Sigmoid colon (tissue), 7 donors: ENCODE data around the gene DIAPH1. TPM values are rescaled to one million over a fixed set of nuclear protein-coding genes. Genes with fewer than 3 reads are reported as not detected.

Experiments used
- DNase-seq: peaks from one replicate; pipeline ENCODE4 v3.0.0-alpha.2; 2019
- H3K27ac ChIP-seq, 4 donors: fragments of 200-600 bp; sonication (generic); one replicate each; pipeline ENCODE4 v1.5.1; 2016 to 2019; ENCODE audit warnings: mild to moderate bottlenecking in 1 of 4
- H3K27me3 ChIP-seq, 3 donors: fragments of 200-600 bp; sonication (generic); one replicate each; pipeline ENCODE4 v1.5.1; 2019; ENCODE audit warnings: mild to moderate bottlenecking in 1 of 3
- H3K36me3 ChIP-seq, 4 donors: fragments of 200-600 bp; sonication (generic); one replicate each; pipeline ENCODE4 v1.5.1; 2016 to 2019
- H3K4me1 ChIP-seq, 4 donors: fragments of 200-600 bp; sonication (generic); one replicate each; pipeline ENCODE4 v1.5.1; 2017 to 2019
- H3K4me3 ChIP-seq, 4 donors: fragments of 200-600 bp; sonication (generic); one replicate each; pipeline ENCODE4 v1.5.1; 2017 to 2019; ENCODE audit warnings: mild to moderate bottlenecking in 2 of 4, moderate library complexity in 1 of 4
- H3K9me3 ChIP-seq, 4 donors: fragments of 200-600 bp in 3 of 4; sonication (generic) in 3 of 4; one replicate each; pipeline versions ENCODE4 v1.5.1 to v1.6.1; 2013 to 2019
- CTCF ChIP-seq, 4 experiments: fragments of 450-650 bp in 3 of 4; fragments of 200-600 bp in 1 of 4; IDR thresholded peaks; one replicate each; pipeline ENCODE4 v1.5.1; 2016 to 2019; ENCODE audit warnings: antibody characterized with exemption in 4 of 4, mild to moderate bottlenecking in 3 of 4, moderate library complexity in 2 of 4
- EP300 ChIP-seq, 4 donors: sonication (generic); formaldehyde crosslinking; IDR thresholded peaks; one replicate each; pipeline ENCODE4 v1.6.1; 2017; ENCODE audit warnings: antibody characterized with exemption in 4 of 4
- POLR2A ChIP-seq, 2 donors: fragments of 450-650 bp; IDR thresholded peaks; one replicate each; pipeline ENCODE4 v1.6.1; 2016; ENCODE audit warnings: antibody characterized with exemption in 2 of 2, mild to moderate bottlenecking in 2 of 2, moderate library complexity in 2 of 2
- POLR2AphosphoS5 ChIP-seq, 4 donors: sonication (generic); formaldehyde crosslinking; IDR thresholded peaks; one replicate each; pipeline ENCODE4 v1.6.1; 2017; ENCODE audit warnings: antibody characterized with exemption in 4 of 4
- WGBS, 2 donors: extraction: QIAGEN DNeasy Blood & Tissue Kit; methylation state at CpG; one replicate each; pipeline ENCODE4 v1.1.7; 2013; 5-methylcytosine and 5-hydroxymethylcytosine counted together
- intact Hi-C: fragments of 100-400 bp; cut with DNase I; formaldehyde crosslinking; loops from one replicate; pipeline ENCODE4 v1.15.1; 2023
- polyA plus RNA-seq, 3 donors: library from polyadenylated mRNA; stranded (reverse); fragments of 200-250 nt; gene quantifications; one replicate each; pipeline ENCODE4 v1.2.3, GENCODE V29; 2013
- total RNA-seq, 4 donors: library from RNA; depleted of rRNA; stranded (reverse); fragments of >200 nt; gene quantifications; one replicate each; pipeline ENCODE4 v1.1.0, GENCODE V29; 2016
- donor health status: healthy with polysubstance abuse.
- donor health status: Bipolar disorder and iron deficiency.
- donor health status: healthy.

DIAPH1 gene
- total and polyA plus RNA-seq, 7 donors = 14.4 to 105 (median 26.9) TPM

DNA sequence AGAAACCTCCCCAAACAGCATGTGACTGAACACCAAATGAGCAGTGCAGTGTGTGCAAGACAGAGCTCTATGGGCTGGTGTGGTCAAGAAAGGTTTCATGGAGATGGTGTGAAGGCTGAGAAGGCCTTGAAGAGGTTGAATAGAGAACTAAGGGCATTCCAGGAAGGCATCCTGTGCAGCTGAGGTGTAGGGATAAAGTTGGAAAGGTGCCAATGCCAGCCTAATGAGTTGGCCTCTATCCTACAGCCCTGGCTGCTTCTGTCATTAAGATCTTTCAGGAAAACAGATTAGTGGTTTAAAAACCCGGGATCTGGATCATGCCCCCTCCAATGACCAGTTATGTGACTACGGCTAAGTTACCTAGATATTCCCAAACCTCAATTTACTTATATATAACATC is 13.8 kb upstream of the DIAPH1 start:
- Histone ChIP-seq H3K9me3 (no peaks in the 10 kb centered on the region), H3K4me3 (no peak overlapping the region), H3K27ac (no peak overlapping the region), H3K27me3 (peaks cover 0 to 2% (median 2%) of the 10 kb centered on the region in 3 donors), H3K36me3 (peaks cover 4 to 23% (median 17%) of the 10 kb centered on the region in 4 donors), H3K4me1 (peaks cover 0 to 36% (median 25%) of the 10 kb centered on the region in 4 donors)
- no peak for DNase-seq
- intact Hi-C loops = no loop called here
- WGBS, 2 donors = 89 to 93% methylated on average over 2 of the region's 2 CpGs
- no peak for TF ChIP-seq EP300 (IDR thresholded peaks at IDR 0.05)
- no peak for TF ChIP-seq POLR2AphosphoS5 (IDR thresholded peaks at IDR 0.05)
- no peak for TF ChIP-seq POLR2A (IDR thresholded peaks at IDR 0.05)
- no peak for TF ChIP-seq CTCF (IDR thresholded peaks at IDR 0.05)

GRCh38 chr5:141630570-141631140 is 11.9 kb upstream of the DIAPH1 start:
- DNase-seq = no peak
- Histone ChIP-seq H3K4me1 (peaks cover 0 to 26% (median 13%) of the 10 kb centered on the region in 4 donors), H3K36me3 (peaks cover 4 to 43% (median 27%) of the 10 kb centered on the region in 4 donors), H3K27ac (no peak overlapping the region), H3K27me3 (no peaks in the 10 kb centered on the region), H3K9me3 (no peaks in the 10 kb centered on the region), H3K4me3 (no peak overlapping the region)
- no peak for TF ChIP-seq POLR2A (IDR thresholded peaks at IDR 0.05)
- TF ChIP-seq CTCF (IDR thresholded peaks at IDR 0.05) = no peak
- TF ChIP-seq POLR2AphosphoS5 (IDR thresholded peaks at IDR 0.05) = no peak
- no peak for TF ChIP-seq EP300 (IDR thresholded peaks at IDR 0.05)
- intact Hi-C loops = no loop called here
- WGBS, 2 donors = 95 to 98% methylated on average over 5 of the region's 5 CpGs

- peaks cover 12 to 66% (median 39%) of the 10 kb centered on the region in 4 donors for H3K36me3 ChIP-seq
- H3K4me1 ChIP-seq = peaks cover 0 to 6% (median 0%) of the 10 kb centered on the region in 4 donors
- no peak overlapping the region for H3K27ac ChIP-seq
- no peak for DNase-seq
- 96 to 97% methylated on average over 6 of the region's 6 CpGs for WGBS, 2 donors
- H3K9me3 ChIP-seq = no peaks in the 10 kb centered on the region
- intact Hi-C loops = no loop called here
- no peaks in the 10 kb centered on the region for H3K27me3 ChIP-seq
- H3K4me3 ChIP-seq = no peak overlapping the region
- TF ChIP-seq POLR2AphosphoS5 (IDR thresholded peaks at IDR 0.05) = no peak
- TF ChIP-seq POLR2A (IDR thresholded peaks at IDR 0.05) = no peak
- no peak for TF ChIP-seq EP300 (IDR thresholded peaks at IDR 0.05)
- no peak for TF ChIP-seq CTCF (IDR thresholded peaks at IDR 0.05)
Observed at GRCh38 chr5:141628175-141628788, 9.5 kb upstream of the DIAPH1 start.

GRCh38 chr5:141623611-141624010 is 4.8 kb upstream of the DIAPH1 start:
- DNase-seq = no peak
- Histone ChIP-seq H3K4me1 (peaks cover 0 to 6% (median 5%) of the 10 kb centered on the region in 4 donors), H3K27me3 (no peaks in the 10 kb centered on the region), H3K27ac (no peak overlapping the region), H3K9me3 (no peaks in the 10 kb centered on the region), H3K36me3 (peaks cover 22 to 81% (median 46%) of the 10 kb centered on the region in 4 donors), H3K4me3 (no peak overlapping the region)
- intact Hi-C loops = no loop called here
- 79 to 84% methylated on average over 5 of the region's 5 CpGs for WGBS, 2 donors
- no peak for TF ChIP-seq CTCF (IDR thresholded peaks at IDR 0.05)
- TF ChIP-seq EP300 (IDR thresholded peaks at IDR 0.05) = no peak
- no peak for TF ChIP-seq POLR2AphosphoS5 (IDR thresholded peaks at IDR 0.05)
- TF ChIP-seq POLR2A (IDR thresholded peaks at IDR 0.05) = no peak
